Neuronal stem cell (in vitro differentiated cells): ENCODE measurements around the gene BRI3BP.
"Not testable (repeated sequence)": the region's sequence is repeated elsewhere in the genome, so short reads cannot be mapped to it uniquely, and the experiment has no call there.

Source experiments
- DNase-seq: peaks from one replicate; pipeline ENCODE4 v3.0.0-alpha.2; 2013; ENCODE audit warnings: low spot score
- H2AFZ ChIP-seq: one replicate; pipeline ENCODE4 v1.6.1; 2013; ENCODE audit warnings: mild to moderate bottlenecking, low read length, inconsistent platforms
- H2AK5ac ChIP-seq: 2 replicates; pipeline ENCODE4 v1.6.1; 2013; ENCODE audit warnings: low read depth, mild to moderate bottlenecking, inconsistent platforms, low read length, moderate library complexity, mixed read lengths
- H2BK120ac ChIP-seq: 2 replicates; pipeline ENCODE4 v1.6.1; 2013; ENCODE audit warnings: low read depth, mild to moderate bottlenecking, inconsistent platforms, low read length, moderate library complexity, mixed read lengths
- H2BK12ac ChIP-seq: one replicate; pipeline ENCODE4 v1.6.1; 2013; ENCODE audit warnings: low read length, inconsistent platforms
- H2BK15ac ChIP-seq: 2 replicates; pipeline ENCODE4 v1.6.1; 2013; ENCODE audit warnings: mild to moderate bottlenecking, low read length, inconsistent platforms, mixed read lengths
- H2BK5ac ChIP-seq: one replicate; pipeline ENCODE4 v1.6.1; 2013; ENCODE audit warnings: inconsistent platforms, mild to moderate bottlenecking, low read length, moderate library complexity
- H3K14ac ChIP-seq: one replicate; pipeline ENCODE4 v1.6.1; 2013; ENCODE audit warnings: low read length, inconsistent platforms
- H3K18ac ChIP-seq: 2 replicates; pipeline ENCODE4 v1.6.1; 2013; ENCODE audit warnings: low read length, inconsistent platforms
- H3K23ac ChIP-seq: 2 replicates; pipeline ENCODE4 v1.6.1; 2013; ENCODE audit warnings: low read depth, mild to moderate bottlenecking, mixed read lengths, low read length, inconsistent platforms; ENCODE audit not compliant: poor library complexity
- H3K27ac ChIP-seq: replicated peaks from 3 replicates; pipeline ENCODE4 v1.5.1; 2013; ENCODE audit warnings: low read length, inconsistent platforms
- H3K27me3 ChIP-seq, 3 experiments: 2 replicates each; pipeline ENCODE4 v1.6.1; 2013; ENCODE audit warnings: low read length in 3 of 3, mild to moderate bottlenecking in 2 of 3, inconsistent platforms in 1 of 3, low read depth in 1 of 3, mixed read lengths in 1 of 3, moderate library complexity in 1 of 3; ENCODE audit not compliant: control insufficient read depth in 3 of 3, insufficient read depth in 3 of 3
- H3K36me3 ChIP-seq, 2 donors: replicated peaks in 1 of 2; 2 replicates each; pipeline ENCODE4 v1.6.1; 2013; ENCODE audit warnings: low read length in 2 of 2; ENCODE audit not compliant: control insufficient read depth in 2 of 2, insufficient read depth in 2 of 2
- H3K4ac ChIP-seq: 2 replicates; pipeline ENCODE4 v1.6.1; 2013; ENCODE audit warnings: inconsistent platforms, mild to moderate bottlenecking, low read length, moderate library complexity
- H3K4me1 ChIP-seq, 2 donors: 1 replicate in 1 of 2; 2 replicates in 1 of 2; pipeline ENCODE4 v1.6.1; 2013; ENCODE audit warnings: low read length in 2 of 2, low read depth in 1 of 2; ENCODE audit not compliant: control insufficient read depth in 2 of 2, insufficient read depth in 1 of 2
- H3K4me2 ChIP-seq: one replicate; pipeline ENCODE4 v1.6.1; 2013; ENCODE audit warnings: mild to moderate bottlenecking, low read length, inconsistent platforms; ENCODE audit not compliant: insufficient read depth, poor library complexity, severe bottlenecking
- H3K4me3 ChIP-seq, 2 donors: 2 replicates each; pipeline ENCODE4 v1.5.1; 2013; ENCODE audit warnings: low read length in 2 of 2, mild to moderate bottlenecking in 2 of 2, inconsistent platforms in 1 of 2, moderate library complexity in 1 of 2
- H3K79me1 ChIP-seq: one replicate; pipeline ENCODE4 v1.6.1; 2013; ENCODE audit warnings: low read depth, mild to moderate bottlenecking, inconsistent platforms, low read length, moderate library complexity
- H3K9ac ChIP-seq: one replicate; pipeline ENCODE4 v1.6.1; 2013; ENCODE audit warnings: mild to moderate bottlenecking, low read depth, low read length, inconsistent platforms; ENCODE audit not compliant: poor library complexity
- H3K9me3 ChIP-seq, 2 donors: replicated peaks in 1 of 2; 2 replicates each; pipeline versions ENCODE3 to v1.6.1; 2013; ENCODE audit warnings: low read length in 2 of 2, mild to moderate bottlenecking in 2 of 2, inconsistent platforms in 1 of 2, low read depth in 1 of 2, mixed read lengths in 1 of 2, moderate library complexity in 1 of 2; ENCODE audit not compliant: control insufficient read depth in 2 of 2, insufficient read depth in 1 of 2
- H4K8ac ChIP-seq: one replicate; pipeline ENCODE4 v1.6.1; 2013; ENCODE audit warnings: low read depth, mild to moderate bottlenecking, inconsistent platforms, low read length, moderate library complexity
- H4K91ac ChIP-seq: one replicate; pipeline ENCODE4 v1.6.1; 2013; ENCODE audit warnings: low read length, low read depth, mild to moderate bottlenecking, inconsistent platforms; ENCODE audit not compliant: poor library complexity
- WGBS, 2 donors: extraction: QIAGEN DNeasy Blood & Tissue Kit; methylation state at CpG; one replicate each; pipeline ENCODE4 v1.1.7; 2013; ENCODE audit warnings: missing lambda C conversion rate in 2 of 2, mixed read lengths in 1 of 2; ENCODE audit not compliant: insufficient read length in 2 of 2, insufficient replicate concordance in 1 of 2; ENCODE audit errors: extremely low coverage in 2 of 2; 5-methylcytosine and 5-hydroxymethylcytosine counted together

The BRI3BP gene

DNA sequence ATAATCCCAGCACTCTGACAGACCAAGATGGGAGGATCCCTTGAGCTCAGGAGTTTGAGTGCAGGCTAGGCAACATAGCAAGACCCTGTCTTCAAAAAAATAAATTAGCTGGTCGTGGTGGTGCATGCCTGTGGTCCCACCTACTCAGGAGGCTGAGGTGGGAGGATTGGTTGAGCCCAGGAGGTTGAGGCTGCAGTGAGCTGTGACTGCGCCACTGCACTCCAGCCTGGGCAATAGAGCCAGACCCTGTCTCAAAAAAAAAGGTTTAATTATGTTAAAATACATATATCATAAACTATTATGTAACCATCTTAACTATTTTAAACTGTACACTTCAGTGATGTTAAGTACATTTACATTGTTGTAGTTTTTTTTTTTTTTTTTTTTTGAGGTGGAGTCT, 80.8 kb downstream of the BRI3BP start:
- not testable (repeated sequence) for H3K18ac ChIP-seq, H3K4me1 ChIP-seq, H3K4me3 ChIP-seq, H2BK5ac ChIP-seq, H2BK12ac ChIP-seq, H4K91ac ChIP-seq, H3K23ac ChIP-seq, H3K9me3 ChIP-seq, H2AK5ac ChIP-seq, H2BK120ac ChIP-seq, H3K27ac ChIP-seq, H3K27me3 ChIP-seq, H2BK15ac ChIP-seq, H2AFZ ChIP-seq, H3K79me1 ChIP-seq, H3K4me2 ChIP-seq, H3K4ac ChIP-seq, H3K9ac ChIP-seq, H4K8ac ChIP-seq, H3K14ac ChIP-seq, DNase-seq
- WGBS, 2 donors: no CpG with 5 or more reads among the region's 2 CpGs
- peaks cover 10 to 63% of the 10 kb centered on the region in 2 donors for H3K36me3 ChIP-seq

DNA sequence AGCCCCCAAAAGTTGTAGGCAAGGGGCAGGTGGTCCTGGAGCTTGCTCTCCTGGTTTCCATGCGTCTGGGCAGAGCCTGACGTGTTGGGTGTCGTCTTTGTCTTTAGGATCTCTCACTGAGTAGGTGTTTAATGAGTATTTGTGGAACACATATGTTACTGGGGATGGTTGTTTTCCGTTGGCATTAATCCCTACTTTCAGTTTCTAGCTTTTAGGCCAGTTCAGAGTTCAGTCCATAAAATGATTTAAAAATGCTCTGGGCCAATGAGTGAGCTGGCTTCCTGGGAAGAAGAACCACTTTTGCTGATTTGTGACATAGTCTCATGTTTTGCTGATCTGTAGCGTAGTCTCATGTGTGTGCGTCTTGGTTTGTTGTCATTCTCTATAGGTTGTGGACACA, 82.7 kb downstream of the BRI3BP start:
- Histone ChIP-seq H3K36me3 (peaks cover 10 to 66% of the 10 kb centered on the region in 2 donors), H4K8ac (no peak overlapping the region), H3K9ac (no peak overlapping the region), H2AFZ (no peak overlapping the region), H2BK12ac (no peak overlapping the region), H3K23ac (no peak overlapping the region), H3K27me3 (no peaks in the 10 kb centered on the region), H3K27ac (no peak overlapping the region), H3K14ac (no peak overlapping the region), H3K18ac (no peak overlapping the region), H3K4me3 (no peak overlapping the region), H2BK15ac (no peak overlapping the region), H3K9me3 (no peaks in the 10 kb centered on the region), H2BK120ac (no peak overlapping the region), H2BK5ac (no peak overlapping the region), H4K91ac (no peak overlapping the region), H3K4ac (no peak overlapping the region), H3K4me2 (no peak overlapping the region), H2AK5ac (no peak overlapping the region), H3K79me1 (no peaks in the 10 kb centered on the region), H3K4me1 (no peaks in the 10 kb centered on the region)
- no CpG with 5 or more reads among the region's 6 CpGs for WGBS, 2 donors
- no peak for DNase-seq

DNA sequence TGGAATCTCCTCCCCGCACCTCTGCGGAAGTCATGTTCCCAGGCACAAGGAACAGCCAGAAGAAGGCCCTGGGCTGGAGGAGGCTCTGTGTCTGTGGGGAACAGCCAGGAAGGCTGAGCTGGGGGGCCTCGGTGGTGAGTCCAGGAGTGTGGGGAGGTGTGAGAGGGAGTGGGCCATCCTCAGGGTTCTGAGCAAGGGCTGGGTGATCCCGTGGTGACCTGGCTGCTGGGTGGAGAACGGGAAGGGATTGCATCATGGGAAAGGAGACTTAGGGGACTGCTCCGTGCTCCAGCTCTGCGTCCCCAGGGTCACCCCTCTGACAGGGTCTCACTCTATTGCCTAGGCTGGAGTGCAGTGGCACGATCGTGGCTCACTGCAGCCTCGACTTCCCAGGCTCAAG, 85.6 kb downstream of the BRI3BP start:
- no CpG with 5 or more reads among the region's 10 CpGs for WGBS, 2 donors
- Histone ChIP-seq H3K79me1 (no peaks in the 10 kb centered on the region), H2BK15ac (no peak overlapping the region)

DNA sequence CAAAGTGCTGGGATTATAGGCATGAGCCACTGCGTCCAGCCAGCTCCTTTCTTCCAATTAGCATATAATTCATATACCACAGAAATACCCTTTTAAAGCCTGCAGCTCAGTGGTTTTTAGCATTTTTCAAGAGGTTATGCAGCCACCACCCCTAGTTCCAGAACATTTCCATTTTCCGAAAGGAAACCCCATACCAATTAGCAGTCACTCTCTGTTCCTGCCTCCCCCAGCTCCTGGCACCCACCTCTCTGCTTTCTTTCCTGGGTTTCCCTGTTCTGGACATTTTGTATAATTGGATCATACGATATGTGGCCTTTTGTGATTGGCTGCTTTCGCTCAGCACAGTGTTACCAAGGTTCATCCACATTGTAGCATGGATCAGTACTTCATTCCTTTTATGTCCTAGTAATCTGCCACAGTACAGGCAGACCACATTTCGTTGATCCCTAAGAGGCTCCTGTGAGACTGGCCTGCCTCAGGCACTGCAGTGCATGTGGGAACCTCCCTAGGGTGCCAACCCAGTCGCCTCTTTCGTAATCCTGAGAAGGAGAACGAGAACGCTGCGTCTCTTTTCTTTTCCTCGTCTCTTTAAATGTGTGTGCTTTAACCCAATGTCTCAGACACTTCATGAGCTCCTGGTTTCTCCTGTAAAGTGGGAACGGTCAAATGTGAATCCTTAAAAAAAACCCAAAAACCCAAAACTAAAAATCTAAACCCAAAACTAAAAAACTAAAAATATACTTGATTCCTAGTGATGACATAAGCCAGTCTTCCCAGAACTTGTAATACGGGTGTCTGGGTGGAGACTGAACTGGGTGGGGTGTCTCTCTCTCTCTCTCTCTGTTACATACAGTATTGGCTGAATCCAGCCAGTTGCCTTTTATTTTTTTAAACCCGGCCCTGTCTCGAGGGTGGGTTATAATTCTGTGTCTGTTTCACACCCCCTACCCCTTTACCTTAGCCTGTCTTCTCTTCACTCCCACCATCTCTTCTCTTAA, 86.5 kb downstream of the BRI3BP start:
- H3K4me1 ChIP-seq: no peaks in the 10 kb centered on the region
- H4K8ac ChIP-seq: no peak overlapping the region
- H3K27me3 ChIP-seq: no peaks in the 10 kb centered on the region
- no peak overlapping the region for H3K4ac ChIP-seq
- H3K4me3 ChIP-seq: no peak overlapping the region
- H3K18ac ChIP-seq: no peak overlapping the region
- H2BK15ac ChIP-seq: no peak overlapping the region
- no peak overlapping the region for H3K9ac ChIP-seq
- no peak overlapping the region for H3K14ac ChIP-seq
- H2BK12ac ChIP-seq: no peak overlapping the region
- DNase-seq: no peak
- no peaks in the 10 kb centered on the region for H3K9me3 ChIP-seq
- H2AFZ ChIP-seq: no peak overlapping the region
- no peak overlapping the region for H2AK5ac ChIP-seq
- no peak overlapping the region for H2BK120ac ChIP-seq
- H3K36me3 ChIP-seq: peaks cover 13 to 66% of the 10 kb centered on the region in 2 donors
- no CpG with 5 or more reads among the region's 15 CpGs for WGBS, 2 donors
- no peak overlapping the region for H3K23ac ChIP-seq
- no peak overlapping the region for H3K27ac ChIP-seq
- no peak overlapping the region for H3K4me2 ChIP-seq
- no peaks in the 10 kb centered on the region for H3K79me1 ChIP-seq
- H4K91ac ChIP-seq: no peak overlapping the region
- H2BK5ac ChIP-seq: no peak overlapping the region

More for the DNA sequence above, 85.6 kb downstream of the BRI3BP start:
- Histone ChIP-seq H4K91ac (no peak overlapping the region), H3K9me3 (no peaks in the 10 kb centered on the region), H3K9ac (no peak overlapping the region), H3K4ac (no peak overlapping the region), H3K23ac (no peak overlapping the region), H2BK120ac (no peak overlapping the region), H2AFZ (no peak overlapping the region), H3K4me1 (no peaks in the 10 kb centered on the region), H2BK5ac (no peak overlapping the region), H4K8ac (no peak overlapping the region), H3K27ac (no peak overlapping the region), H3K14ac (no peak overlapping the region), H3K36me3 (peaks cover 13 to 63% of the 10 kb centered on the region in 2 donors), H2AK5ac (no peak overlapping the region), H3K18ac (no peak overlapping the region), H3K4me3 (no peak overlapping the region), H3K4me2 (no peak overlapping the region), H2BK12ac (no peak overlapping the region), H3K27me3 (no peaks in the 10 kb centered on the region)
- no peak for DNase-seq
